Mononuclear cell (primary cell): ENCODE results near the gene PKMYT1. TPM values are rescaled to one million over a fixed set of nuclear protein-coding genes. Genes with fewer than 3 reads are reported as not detected.

Experiments used
- H3K27me3 ChIP-seq: 2 replicates; pipeline ENCODE4 v1.6.0; 2011; ENCODE audit warnings: low read length, control low read depth; ENCODE audit not compliant: insufficient read depth
- H3K4me1 ChIP-seq: 2 replicates; pipeline ENCODE4 v1.5.1; 2011; ENCODE audit warnings: mild to moderate bottlenecking, low read length, control low read depth; ENCODE audit not compliant: insufficient read depth
- H3K4me3 ChIP-seq: 2 replicates; pipeline ENCODE4 v1.5.1; 2011; ENCODE audit warnings: mild to moderate bottlenecking, low read length, moderate library complexity
- H3K9me3 ChIP-seq: 2 replicates; pipeline ENCODE4 v1.5.1; 2011; ENCODE audit warnings: low read depth, mild to moderate bottlenecking, control low read depth, low read length
- total RNA-seq: library from RNA; depleted of rRNA; stranded (reverse); fragments of >200 nt; gene quantifications from one replicate; pipeline ENCODE4 v1.2.3, GENCODE V29; 2012

The PKMYT1 gene
- total RNA-seq, 1 donor, result 1.3 TPM

- H3K4me1 ChIP-seq, result no peaks in the 10 kb centered on the region
- no peaks in the 10 kb centered on the region for H3K27me3 ChIP-seq
- H3K9me3 ChIP-seq, result no peaks in the 10 kb centered on the region
- H3K4me3 ChIP-seq, result no peak overlapping the region
These were observed 10.6 kb upstream of the PKMYT1 start for GRCh38 chr16:2990891-2991290.

- Histone ChIP-seq H3K27me3 (no peaks in the 10 kb centered on the region), H3K4me3 (no peak overlapping the region), H3K4me1 (peaks cover 6% of the 10 kb centered on the region), H3K9me3 (no peaks in the 10 kb centered on the region)
These were observed 8.4 kb upstream of the PKMYT1 start for GRCh38 chr16:2988590-2989099.

- H3K9me3 ChIP-seq, result no peaks in the 10 kb centered on the region
- no peak overlapping the region for H3K4me3 ChIP-seq
- H3K27me3 ChIP-seq, result no peaks in the 10 kb centered on the region
- H3K4me1 ChIP-seq, result peaks cover 12% of the 10 kb centered on the region
These were observed 7.6 kb upstream of the PKMYT1 start for GRCh38 chr16:2987833-2988232.

- H3K27me3 ChIP-seq, result no peaks in the 10 kb centered on the region
- H3K9me3 ChIP-seq, result no peaks in the 10 kb centered on the region
- H3K4me1 ChIP-seq, result peaks cover 12% of the 10 kb centered on the region
- no peak overlapping the region for H3K4me3 ChIP-seq
These were observed 7.0 kb upstream of the PKMYT1 start for GRCh38 chr16:2987286-2987685.

GRCh38 chr16:2986623-2987188 lies 6.5 kb upstream of the PKMYT1 start:
- Histone ChIP-seq H3K27me3 (no peaks in the 10 kb centered on the region), H3K4me3 (no peak overlapping the region), H3K4me1 (peaks cover 12% of the 10 kb centered on the region), H3K9me3 (no peaks in the 10 kb centered on the region)

GRCh38 chr16:2985893-2986355 lies 5.7 kb upstream of the PKMYT1 start:
- H3K4me3 ChIP-seq, result no peak overlapping the region
- no peaks in the 10 kb centered on the region for H3K27me3 ChIP-seq
- peaks cover 17% of the 10 kb centered on the region for H3K4me1 ChIP-seq
- no peaks in the 10 kb centered on the region for H3K9me3 ChIP-seq

GRCh38 chr16:2985462-2985861 lies 5.2 kb upstream of the PKMYT1 start:
- H3K9me3 ChIP-seq, result no peaks in the 10 kb centered on the region
- no peak overlapping the region for H3K4me3 ChIP-seq
- H3K4me1 ChIP-seq, result peaks cover 20% of the 10 kb centered on the region
- H3K27me3 ChIP-seq, result no peaks in the 10 kb centered on the region

GRCh38 chr16:2983706-2984136 lies 3.5 kb upstream of the PKMYT1 start:
- Histone ChIP-seq H3K4me1 (peaks cover 31% of the 10 kb centered on the region), H3K4me3 (no peak overlapping the region), H3K9me3 (no peaks in the 10 kb centered on the region), H3K27me3 (no peaks in the 10 kb centered on the region)

- no peak overlapping the region for H3K4me3 ChIP-seq
- H3K4me1 ChIP-seq, result peaks cover 31% of the 10 kb centered on the region
- H3K9me3 ChIP-seq, result no peaks in the 10 kb centered on the region
- no peaks in the 10 kb centered on the region for H3K27me3 ChIP-seq
These were observed 2.2 kb upstream of the PKMYT1 start for GRCh38 chr16:2982402-2982801.

- no peaks in the 10 kb centered on the region for H3K27me3 ChIP-seq
- no peak overlapping the region for H3K4me3 ChIP-seq
- H3K4me1 ChIP-seq, result peaks cover 31% of the 10 kb centered on the region
- H3K9me3 ChIP-seq, result no peaks in the 10 kb centered on the region
These were observed 1.6 kb upstream of the PKMYT1 start for GRCh38 chr16:2981899-2982250.

- Histone ChIP-seq H3K4me1 (peaks cover 31% of the 10 kb centered on the region), H3K4me3 (no peak overlapping the region), H3K9me3 (no peaks in the 10 kb centered on the region), H3K27me3 (no peaks in the 10 kb centered on the region)
These were observed 1.1 kb upstream of the PKMYT1 start for GRCh38 chr16:2981177-2981898.

- Histone ChIP-seq H3K4me1 (peaks cover 31% of the 10 kb centered on the region), H3K4me3 (peak overlapping the region; percentile 78), H3K27me3 (no peaks in the 10 kb centered on the region), H3K9me3 (no peaks in the 10 kb centered on the region)
These were observed 498 bp downstream of the PKMYT1 start for GRCh38 chr16:2979669-2980226.

GRCh38 chr16:2977440-2977839 lies 2.8 kb downstream of the PKMYT1 start:
- Histone ChIP-seq H3K27me3 (no peaks in the 10 kb centered on the region), H3K4me1 (peaks cover 18% of the 10 kb centered on the region), H3K9me3 (no peaks in the 10 kb centered on the region), H3K4me3 (no peak overlapping the region)

- H3K27me3 ChIP-seq, result no peaks in the 10 kb centered on the region
- peaks cover 18% of the 10 kb centered on the region for H3K4me1 ChIP-seq
- H3K4me3 ChIP-seq, result no peak overlapping the region
- H3K9me3 ChIP-seq, result no peaks in the 10 kb centered on the region
These were observed 3.6 kb downstream of the PKMYT1 start for GRCh38 chr16:2976673-2977072.

- no peaks in the 10 kb centered on the region for H3K9me3 ChIP-seq
- H3K4me3 ChIP-seq, result no peak overlapping the region
- peaks cover 16% of the 10 kb centered on the region for H3K4me1 ChIP-seq
- no peaks in the 10 kb centered on the region for H3K27me3 ChIP-seq
These were observed 4.0 kb downstream of the PKMYT1 start for GRCh38 chr16:2976201-2976600.
